GM12872 (cell line): Measurements from ENCODE around the gene CDR2L.

ENCODE experiments used
- TF ChIP-seq, protein P1 (sequence below): IDR thresholded peaks from 3 replicates; pipeline ENCODE4 v1.5.1; 2011; ENCODE audit warnings: low read depth, mild to moderate bottlenecking, low read length, moderate library complexity; ENCODE audit not compliant: insufficient read depth

CDR2L gene

DNA sequence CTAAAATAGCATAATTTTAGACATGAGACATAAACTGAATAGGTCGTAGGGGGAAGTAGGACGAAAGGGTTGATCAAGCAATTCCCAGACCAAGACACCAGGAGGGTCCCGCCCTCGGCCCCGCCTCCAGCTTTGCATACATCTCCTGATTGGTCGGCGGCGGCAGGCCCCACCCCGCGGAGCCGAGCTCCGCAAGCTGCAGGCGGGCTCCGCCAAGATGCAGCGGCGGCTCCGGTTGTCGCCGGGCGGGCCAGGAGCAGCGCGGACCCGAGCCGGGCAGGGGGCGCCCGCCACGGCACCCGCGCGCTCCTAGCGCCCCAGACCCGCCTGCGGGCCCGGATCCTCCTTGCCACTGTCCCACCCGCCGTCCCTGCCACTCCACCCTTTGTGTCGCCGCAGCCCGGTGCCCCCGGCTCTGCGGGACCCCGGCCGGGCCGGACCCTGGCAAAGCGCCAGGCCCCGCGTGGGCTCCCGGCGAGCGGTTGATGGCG lies at the start of gene CDR2L:
Gene CDR2L (plus strand): TSS at position 215 of the 491 bp plus-strand sequence. CDS start 412 bp downstream, outside the sequence.
- TF ChIP-seq, protein P1, sequence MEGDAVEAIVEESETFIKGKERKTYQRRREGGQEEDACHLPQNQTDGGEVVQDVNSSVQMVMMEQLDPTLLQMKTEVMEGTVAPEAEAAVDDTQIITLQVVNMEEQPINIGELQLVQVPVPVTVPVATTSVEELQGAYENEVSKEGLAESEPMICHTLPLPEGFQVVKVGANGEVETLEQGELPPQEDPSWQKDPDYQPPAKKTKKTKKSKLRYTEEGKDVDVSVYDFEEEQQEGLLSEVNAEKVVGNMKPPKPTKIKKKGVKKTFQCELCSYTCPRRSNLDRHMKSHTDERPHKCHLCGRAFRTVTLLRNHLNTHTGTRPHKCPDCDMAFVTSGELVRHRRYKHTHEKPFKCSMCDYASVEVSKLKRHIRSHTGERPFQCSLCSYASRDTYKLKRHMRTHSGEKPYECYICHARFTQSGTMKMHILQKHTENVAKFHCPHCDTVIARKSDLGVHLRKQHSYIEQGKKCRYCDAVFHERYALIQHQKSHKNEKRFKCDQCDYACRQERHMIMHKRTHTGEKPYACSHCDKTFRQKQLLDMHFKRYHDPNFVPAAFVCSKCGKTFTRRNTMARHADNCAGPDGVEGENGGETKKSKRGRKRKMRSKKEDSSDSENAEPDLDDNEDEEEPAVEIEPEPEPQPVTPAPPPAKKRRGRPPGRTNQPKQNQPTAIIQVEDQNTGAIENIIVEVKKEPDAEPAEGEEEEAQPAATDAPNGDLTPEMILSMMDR = no peak

- TF ChIP-seq, protein P1 = no peak
These were observed 49.1 kb upstream of the CDR2L start for GRCh38 chr17:74938194-74938950.

DNA sequence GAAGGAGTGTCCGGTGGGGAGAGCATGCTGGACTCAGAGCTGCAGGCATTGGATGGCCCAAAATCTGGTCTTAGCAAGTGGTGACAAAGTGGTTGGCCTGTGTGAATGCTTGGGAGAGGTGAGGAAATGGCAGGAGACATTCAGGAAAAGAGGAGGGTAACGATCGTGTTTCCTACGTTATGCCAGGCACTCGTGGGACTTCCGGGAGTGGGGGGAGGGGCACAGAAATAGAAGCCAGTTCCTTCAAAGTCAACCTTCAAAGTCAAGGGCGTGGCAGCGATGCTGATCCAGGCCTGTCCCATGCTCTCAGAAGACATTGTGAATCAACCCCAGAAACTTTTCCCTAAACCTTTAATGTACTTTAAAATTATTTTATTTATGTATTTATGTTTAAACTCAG lies 47.9 kb upstream of the CDR2L start:
- TF ChIP-seq, protein P1 = no peak

GRCh38 chr17:74941128-74941725 lies 46.2 kb upstream of the CDR2L start:
- TF ChIP-seq, protein P1 = no peak

DNA sequence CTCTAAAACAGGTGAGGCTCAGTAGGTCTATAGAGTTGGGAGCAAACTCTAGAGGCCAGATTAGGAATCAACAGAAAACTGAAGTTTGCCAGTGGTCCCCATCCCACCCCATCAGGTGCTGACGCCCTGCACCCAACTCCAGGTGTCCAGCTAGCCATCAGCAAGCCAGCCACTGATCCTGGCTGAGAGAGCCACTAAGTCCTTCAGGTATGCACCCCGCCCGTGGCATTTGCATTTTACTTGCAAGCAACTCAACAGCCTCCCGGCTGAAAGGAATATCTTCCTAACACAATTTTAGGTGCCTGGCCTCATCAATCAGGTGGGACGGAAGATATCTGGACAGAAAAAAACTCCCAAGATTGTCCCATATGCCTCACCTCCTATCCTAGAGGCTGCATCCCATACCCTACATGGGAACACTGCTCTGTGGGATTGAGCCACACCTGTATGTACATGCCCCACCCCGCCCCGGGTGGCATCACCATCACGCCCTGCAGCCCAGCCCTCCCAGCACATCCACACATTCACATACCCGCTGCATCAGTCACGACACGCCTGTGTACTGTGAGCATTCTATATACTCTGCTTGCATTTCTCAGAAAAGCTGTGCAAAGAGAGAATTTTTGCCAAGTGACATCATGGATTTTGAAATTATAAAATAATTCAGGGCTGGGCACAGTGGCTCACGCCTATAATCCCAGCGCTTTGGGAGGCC lies 43.5 kb upstream of the CDR2L start:
- TF ChIP-seq, protein P1 = no peak

GRCh38 chr17:74945543-74945942 lies 41.9 kb upstream of the CDR2L start:
- TF ChIP-seq, protein P1 = no peak

DNA sequence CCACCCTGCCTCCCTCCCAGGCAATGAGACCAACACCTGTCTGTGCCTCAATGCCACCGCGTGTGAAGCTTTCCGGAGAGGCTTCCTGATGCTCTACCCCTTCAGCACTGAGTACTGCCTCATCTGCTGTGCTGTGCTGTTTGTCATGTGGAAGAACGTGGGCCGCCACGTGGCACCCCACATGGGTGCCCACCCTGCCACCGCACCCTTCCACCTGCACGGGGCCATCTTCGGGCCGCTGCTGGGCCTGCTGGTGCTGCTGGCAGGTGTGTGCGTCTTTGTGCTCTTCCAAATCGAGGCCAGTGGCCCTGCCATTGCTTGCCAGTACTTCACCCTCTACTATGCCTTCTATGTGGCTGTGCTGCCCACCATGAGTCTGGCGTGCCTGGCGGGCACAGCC lies 40.8 kb upstream of the CDR2L start:
- TF ChIP-seq, protein P1 = no peak
